ENCODE data around the gene DDX43.

DDX43 gene

GRCh38 chr6:73368675-73369074 is 26.0 kb upstream of the DDX43 start:
- no peak for TF ChIP-seq ZNF565 (CRISPR knock-in tag; conservative IDR thresholded peaks at IDR 0.05; ENCODE audit: low read depth)
- no peak for TF ChIP-seq RARB (CRISPR knock-in tag; IDR thresholded peaks at IDR 0.05)
- TF ChIP-seq SNAI2 (CRISPR knock-in tag; IDR thresholded peaks at IDR 0.05): no peak
- no peak for TF ChIP-seq ISL1 (CRISPR knock-in tag; IDR thresholded peaks at IDR 0.05)
- TF ChIP-seq TOX (CRISPR knock-in tag; IDR thresholded peaks at IDR 0.05; ENCODE audit: borderline replicate concordance): no peak
- TF ChIP-seq TCF4 (CRISPR knock-in tag; IDR thresholded peaks at IDR 0.05; ENCODE audit: borderline replicate concordance): no peak
- no peak for TF ChIP-seq ZNF70 (CRISPR knock-in tag; IDR thresholded peaks at IDR 0.05)
- no peak for TF ChIP-seq PPARA (CRISPR knock-in tag; IDR thresholded peaks at IDR 0.05; ENCODE audit: borderline replicate concordance)
- TF ChIP-seq CSRNP3 (CRISPR knock-in tag; IDR thresholded peaks at IDR 0.05): no peak
- TF ChIP-seq ZFP3 (CRISPR knock-in tag; IDR thresholded peaks at IDR 0.05): no peak
- no peak for TF ChIP-seq ZNF8 (CRISPR knock-in tag; IDR thresholded peaks at IDR 0.05)
- ATAC-seq: no peak

- no peak for ATAC-seq
- TF ChIP-seq GLIS3 (CRISPR knock-in tag; IDR thresholded peaks at IDR 0.05) (no peak), PPARA (CRISPR knock-in tag; IDR thresholded peaks at IDR 0.05; ENCODE audit: borderline replicate concordance) (no peak), SNAI2 (CRISPR knock-in tag; IDR thresholded peaks at IDR 0.05) (no peak), ESRRG (CRISPR knock-in tag; IDR thresholded peaks at IDR 0.05) (no peak), BACH2 (CRISPR knock-in tag; IDR thresholded peaks at IDR 0.05; ENCODE audit: borderline replicate concordance) (no peak), TCF4 (CRISPR knock-in tag; IDR thresholded peaks at IDR 0.05; ENCODE audit: borderline replicate concordance) (no peak), ISL1 (CRISPR knock-in tag; IDR thresholded peaks at IDR 0.05) (no peak), PATZ1 (CRISPR knock-in tag; IDR thresholded peaks at IDR 0.05; ENCODE audit: borderline replicate concordance) (no peak), OSR1 (CRISPR knock-in tag; IDR thresholded peaks at IDR 0.05) (no peak), CSDC2 (CRISPR knock-in tag; IDR thresholded peaks at IDR 0.05) (no peak), TSHZ2 (CRISPR knock-in tag; IDR thresholded peaks at IDR 0.05) (no peak), CSRNP3 (CRISPR knock-in tag; IDR thresholded peaks at IDR 0.05) (no peak), ZNF565 (CRISPR knock-in tag; conservative IDR thresholded peaks at IDR 0.05; ENCODE audit: low read depth) (no peak), ZFP3 (CRISPR knock-in tag; IDR thresholded peaks at IDR 0.05) (no peak), ZNF8 (CRISPR knock-in tag; IDR thresholded peaks at IDR 0.05) (no peak), ARNTL (CRISPR knock-in tag; IDR thresholded peaks at IDR 0.05; ENCODE audit: borderline replicate concordance, low read depth) (no peak)
- TF ChIP-seq, protein P1, sequence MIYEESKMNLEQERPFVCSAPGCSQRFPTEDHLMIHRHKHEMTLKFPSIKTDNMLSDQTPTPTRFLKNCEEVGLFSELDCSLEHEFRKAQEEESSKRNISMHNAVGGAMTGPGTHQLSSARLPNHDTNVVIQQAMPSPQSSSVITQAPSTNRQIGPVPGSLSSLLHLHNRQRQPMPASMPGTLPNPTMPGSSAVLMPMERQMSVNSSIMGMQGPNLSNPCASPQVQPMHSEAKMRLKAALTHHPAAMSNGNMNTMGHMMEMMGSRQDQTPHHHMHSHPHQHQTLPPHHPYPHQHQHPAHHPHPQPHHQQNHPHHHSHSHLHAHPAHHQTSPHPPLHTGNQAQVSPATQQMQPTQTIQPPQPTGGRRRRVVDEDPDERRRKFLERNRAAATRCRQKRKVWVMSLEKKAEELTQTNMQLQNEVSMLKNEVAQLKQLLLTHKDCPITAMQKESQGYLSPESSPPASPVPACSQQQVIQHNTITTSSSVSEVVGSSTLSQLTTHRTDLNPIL (CRISPR knock-in tag; IDR thresholded peaks at IDR 0.05; ENCODE audit: low read depth): no peak
- TF ChIP-seq, protein P2, sequence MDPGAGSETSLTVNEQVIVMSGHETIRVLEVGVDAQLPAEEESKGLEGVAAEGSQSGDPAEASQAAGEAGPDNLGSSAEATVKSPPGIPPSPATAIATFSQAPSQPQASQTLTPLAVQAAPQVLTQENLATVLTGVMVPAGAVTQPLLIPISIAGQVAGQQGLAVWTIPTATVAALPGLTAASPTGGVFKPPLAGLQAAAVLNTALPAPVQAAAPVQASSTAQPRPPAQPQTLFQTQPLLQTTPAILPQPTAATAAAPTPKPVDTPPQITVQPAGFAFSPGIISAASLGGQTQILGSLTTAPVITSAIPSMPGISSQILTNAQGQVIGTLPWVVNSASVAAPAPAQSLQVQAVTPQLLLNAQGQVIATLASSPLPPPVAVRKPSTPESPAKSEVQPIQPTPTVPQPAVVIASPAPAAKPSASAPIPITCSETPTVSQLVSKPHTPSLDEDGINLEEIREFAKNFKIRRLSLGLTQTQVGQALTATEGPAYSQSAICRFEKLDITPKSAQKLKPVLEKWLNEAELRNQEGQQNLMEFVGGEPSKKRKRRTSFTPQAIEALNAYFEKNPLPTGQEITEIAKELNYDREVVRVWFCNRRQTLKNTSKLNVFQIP (CRISPR knock-in tag; IDR thresholded peaks at IDR 0.05; ENCODE audit: borderline replicate concordance, low read depth): no peak
Measured at GRCh38 chr6:73369157-73369556, 25.5 kb upstream of the DDX43 start.
